HEK293T (cell line): Measurements from ENCODE around the gene TSPAN6.

ENCODE experiments used
- CTCF ChIA-PET: fragments of 350-600 bp; formaldehyde crosslinking; extraction: SDS; loops from one replicate; lab custom pipeline; 2021; ENCODE audit warnings: antibody characterized with exemption, inconsistent platforms; lab: Yijun Ruan, JAX
- POLR2A ChIA-PET: fragments of 350-600 bp; formaldehyde crosslinking; extraction: SDS; loops from one replicate; lab custom pipeline; 2020; ENCODE audit warnings: antibody characterized with exemption, inconsistent platforms; lab: Yijun Ruan, JAX
- DNase-seq: peaks from one replicate; pipeline ENCODE4 v3.0.0; 2012; ENCODE audit warnings: mixed read lengths; ENCODE audit errors: extremely low spot score
- ARNT ChIP-seq: fragments of 450-650 bp; IDR thresholded peaks from 2 replicates; pipeline ENCODE4 v1.6.1; 2017; ENCODE audit warnings: mild to moderate bottlenecking
- BHLHE40 ChIP-seq: fragments of 450-650 bp; IDR thresholded peaks from 2 replicates; pipeline ENCODE4 v1.6.1; 2016; ENCODE audit warnings: mild to moderate bottlenecking, moderate library complexity, borderline replicate concordance
- CTBP1 ChIP-seq: fragments of 450-650 bp; IDR thresholded peaks from 2 replicates; pipeline ENCODE4 v1.6.1; 2016; ENCODE audit warnings: borderline replicate concordance
- ELF4 ChIP-seq: fragments of 450-650 bp; IDR thresholded peaks from 2 replicates; pipeline ENCODE4 v1.6.1; 2017; ENCODE audit warnings: antibody characterized with exemption
- FOXA1 ChIP-seq: fragments of 450-650 bp; IDR thresholded peaks from 2 replicates; pipeline ENCODE4 v1.6.1; 2016; ENCODE audit warnings: mild to moderate bottlenecking
- FOXK2 ChIP-seq: fragments of 450-650 bp; IDR thresholded peaks from 2 replicates; pipeline ENCODE4 v1.6.1; 2016; ENCODE audit warnings: mild to moderate bottlenecking
- FOXM1 ChIP-seq: fragments of 450-650 bp; IDR thresholded peaks from 2 replicates; pipeline ENCODE4 v1.6.1; 2017; ENCODE audit warnings: mild to moderate bottlenecking, borderline replicate concordance
- HDGF ChIP-seq: fragments of 450-650 bp; IDR thresholded peaks from 2 replicates; pipeline ENCODE4 v1.6.1; 2017; ENCODE audit warnings: antibody characterized with exemption, borderline replicate concordance
- L3MBTL2 ChIP-seq: fragments of 450-650 bp; conservative IDR thresholded peaks from 2 replicates; pipeline ENCODE4 v1.6.1; 2016; ENCODE audit warnings: mild to moderate bottlenecking
- LEF1 ChIP-seq: fragments of 450-650 bp; IDR thresholded peaks from 2 replicates; pipeline ENCODE4 v1.6.1; 2017; ENCODE audit warnings: mild to moderate bottlenecking, borderline replicate concordance
- NFRKB ChIP-seq: fragments of 450-650 bp; IDR thresholded peaks from 2 replicates; pipeline ENCODE4 v1.6.1; 2016; ENCODE audit warnings: mild to moderate bottlenecking, moderate library complexity
- PKNOX1 ChIP-seq: fragments of 450-650 bp; IDR thresholded peaks from 2 replicates; pipeline ENCODE4 v1.6.1; 2016
- SP1 ChIP-seq: fragments of 450-650 bp; IDR thresholded peaks from 2 replicates; pipeline ENCODE4 v1.6.1; 2017
- SUZ12 ChIP-seq: fragments of 450-650 bp; IDR thresholded peaks from 2 replicates; pipeline ENCODE4 v1.6.1; 2016; ENCODE audit warnings: mild to moderate bottlenecking
- TARDBP ChIP-seq: fragments of 450-650 bp; IDR thresholded peaks from 2 replicates; pipeline ENCODE4 v1.6.1; 2016
- ZNF384 ChIP-seq: fragments of 450-650 bp; IDR thresholded peaks from 2 replicates; pipeline ENCODE4 v1.6.1; 2016

TSPAN6 gene

GRCh38 chrX:100635040-100635439, 1.6 kb downstream of the TSPAN6 start:
- CTCF ChIA-PET, result no interaction called here
- no peak for DNase-seq
- POLR2A ChIA-PET, result no interaction called here
- no peak for TF ChIP-seq LEF1

- TF ChIP-seq FOXK2, result no peak
- no peak for TF ChIP-seq TARDBP
- TF ChIP-seq HDGF, result no peak
- TF ChIP-seq BHLHE40, result no peak
- TF ChIP-seq L3MBTL2, result no peak
- TF ChIP-seq SUZ12, result no peak
- no peak for TF ChIP-seq NFRKB
- ChIA-PET CTCF (interaction anchor here (2.3 kb wide), 1 partner anchor 11 kb away, joined by 10 read pairs; no protein-coding TSS in a partner anchor), POLR2A (no interaction called here)
- DNase-seq, result no peak
Measured at GRCh38 chrX:100625985-100626491, 10.6 kb downstream of the TSPAN6 start.

GRCh38 chrX:100623001-100623400, 13.6 kb downstream of the TSPAN6 start:
- DNase-seq, result no peak
- TF ChIP-seq FOXK2 (no peak), HDGF (no peak), L3MBTL2 (no peak), ZNF384 (no peak), CTBP1 (no peak), FOXA1 (no peak), SP1 (no peak), NFRKB (no peak), ARNT (no peak), PKNOX1 (no peak), SUZ12 (no peak), ELF4 (no peak), FOXM1 (no peak), BHLHE40 (no peak), TARDBP (no peak), LEF1 (no peak)
- ChIA-PET POLR2A (no interaction called here), CTCF (no interaction called here)

- POLR2A ChIA-PET, result interaction anchor here (1.2 to 1.4 kb wide), 2 partner anchors 15 to 22 kb away, joined by 5 to 6 read pairs; partner anchors contain the start of gene TSPAN6
Measured at GRCh38 chrX:100615005-100615404, 21.6 kb downstream of the TSPAN6 start.

GRCh38 chrX:100611951-100612350, 24.7 kb downstream of the TSPAN6 start:
- ChIA-PET CTCF (no interaction called here), POLR2A (no interaction called here)
- no peak for DNase-seq
- TF ChIP-seq ARNT, result no peak
- TF ChIP-seq FOXA1, result no peak
- no peak for TF ChIP-seq PKNOX1
- no peak for TF ChIP-seq CTBP1
- TF ChIP-seq FOXM1, result no peak
- TF ChIP-seq BHLHE40, result no peak
- no peak for TF ChIP-seq NFRKB
- TF ChIP-seq SP1, result no peak
- TF ChIP-seq ZNF384, result no peak
- TF ChIP-seq L3MBTL2, result no peak
- TF ChIP-seq FOXK2, result no peak
- no peak for TF ChIP-seq ELF4
- TF ChIP-seq HDGF, result no peak
- TF ChIP-seq LEF1, result no peak
- no peak for TF ChIP-seq SUZ12
- no peak for TF ChIP-seq TARDBP

More at GRCh38 chrX:100615005-100615404, 21.6 kb downstream of the TSPAN6 start:
- CTCF ChIA-PET, result interaction anchor here (0.6 to 1.7 kb wide), 11 partner anchors 8 to 247 kb away, joined by 3 to 10 read pairs (median 4); partner anchors contain the start of genes SYTL4 and TSPAN6
- DNase-seq, result peak; percentile 60
- no peak for TF ChIP-seq FOXM1
- peak; percentile 81 for TF ChIP-seq ZNF384
- no peak for TF ChIP-seq FOXA1

- DNase-seq, result no peak
- TF ChIP-seq FOXK2 (no peak), L3MBTL2 (no peak), PKNOX1 (no peak), TARDBP (no peak), FOXM1 (no peak), ARNT (no peak), SUZ12 (no peak), LEF1 (no peak), ELF4 (no peak), NFRKB (no peak), FOXA1 (no peak), ZNF384 (no peak), HDGF (no peak), CTBP1 (no peak), BHLHE40 (no peak), SP1 (no peak)
- CTCF ChIA-PET, result interaction anchor here (0.6 to 1.8 kb wide), 5 partner anchors 9 to 311 kb away, joined by 3 to 5 read pairs (median 4); no protein-coding TSS in a partner anchor
- POLR2A ChIA-PET, result no interaction called here
Measured at GRCh38 chrX:100609591-100609990, 27.0 kb downstream of the TSPAN6 start.
